Measurements from ENCODE around the gene DDIAS.

DNA sequence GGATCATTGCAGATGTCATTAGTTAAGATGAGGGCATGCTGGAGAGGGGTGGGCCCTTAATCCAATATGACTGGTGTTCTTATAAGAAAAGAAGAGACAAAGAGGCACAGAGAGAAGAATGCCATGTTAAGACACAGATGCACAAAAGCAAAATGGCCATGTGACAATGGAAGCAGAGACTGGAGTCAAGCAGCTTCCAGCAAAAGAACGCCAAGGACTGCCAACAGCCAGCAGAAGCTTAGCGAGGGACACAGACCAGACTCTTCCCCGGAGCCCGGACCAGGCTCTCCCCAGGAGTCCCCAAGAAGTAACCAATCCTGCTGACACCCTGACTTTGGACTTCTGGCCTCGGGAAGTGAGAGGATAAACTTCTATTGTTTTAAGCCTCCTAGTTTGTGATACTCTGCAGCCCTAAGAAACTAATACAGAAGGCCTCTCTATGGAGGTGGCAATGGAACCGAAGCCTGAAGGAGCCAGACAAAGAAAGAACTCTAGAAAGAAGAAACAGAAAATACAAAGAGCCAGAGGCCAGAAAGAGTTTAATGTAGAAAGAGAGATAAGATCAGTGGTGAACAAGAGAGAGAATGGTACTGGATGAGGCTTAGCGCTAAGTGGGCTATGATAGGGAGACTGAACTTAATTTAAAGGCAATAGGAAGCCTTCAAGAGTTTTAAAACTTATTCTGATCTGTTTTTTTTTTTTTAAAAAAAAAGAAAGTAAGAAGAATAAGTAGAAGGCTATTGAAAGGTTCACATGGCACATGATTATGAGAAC, 29.0 kb upstream of the DDIAS start:
- TF ChIP-seq POLR2AphosphoS5 (IDR thresholded peaks at IDR 0.05; ENCODE audit: low read depth, low read length) (no peak), REST (IDR thresholded peaks at IDR 0.05; ENCODE audit: insufficient read depth in 1 of 2, low read depth in 2 of 2, low read length in 2 of 2) (no peak), SIN3A (IDR thresholded peaks at IDR 0.05; ENCODE audit: borderline replicate concordance, insufficient read depth, low read length) (no peak), TAF1 (IDR thresholded peaks at IDR 0.05; ENCODE audit: borderline replicate concordance, insufficient read depth, low read length) (no peak), FOXP2 (optimal IDR thresholded peaks at IDR 0.05; ENCODE audit: borderline replicate concordance, extremely low read depth, extremely low read length, insufficient read depth) (no peak)

Data from PFSK-1 (cell line).